ENCODE results near the gene NDRG3.

The NDRG3 gene

GRCh38 chr20:36632487-36633284 is 113.2 kb downstream of the NDRG3 start:
- Histone ChIP-seq H3K36me3 (replicated peaks; ENCODE audit: insufficient read depth, low read length) (no peaks in the 10 kb centered on the region), H3K9me2 (replicated peaks; ENCODE audit: insufficient read depth, low read length) (no peaks in the 10 kb centered on the region), H3K4me3 (ENCODE audit: low read length) (no peak overlapping the region), H3F3A (ENCODE audit: insufficient read depth, low read length) (no peaks in the 10 kb centered on the region), H3K27me3 (replicated peaks; ENCODE audit: insufficient read depth, low read length) (no peaks in the 10 kb centered on the region), H3K9ac (ENCODE audit: low read length) (no peak overlapping the region), H3K27ac (ENCODE audit: low read length) (no peak overlapping the region), H4K20me1 (ENCODE audit: insufficient read depth, low read length) (no peaks in the 10 kb centered on the region), H2AFZ (ENCODE audit: low read length) (no peak overlapping the region), H3K79me2 (ENCODE audit: low read length) (no peaks in the 10 kb centered on the region), H3K4me1 (ENCODE audit: low read length) (peaks cover 11% of the 10 kb centered on the region), H3K9me3 (replicated peaks; ENCODE audit: insufficient read depth, low read length) (no peaks in the 10 kb centered on the region), H3K4me2 (ENCODE audit: low read depth, low read length) (no peak overlapping the region)
- DNase-seq = no peak
- TF ChIP-seq CTCF (IDR thresholded peaks at IDR 0.05; ENCODE audit: low read length) (no peak), EZH2 (optimal IDR thresholded peaks at IDR 0.05; ENCODE audit: low read depth, low read length) (no peak), EZH2phosphoT487 (IDR thresholded peaks at IDR 0.05; ENCODE audit: low read length) (no peak)

GRCh38 chr20:36632147-36632486 is 113.8 kb downstream of the NDRG3 start:
- Histone ChIP-seq H3K9me2 (replicated peaks; ENCODE audit: insufficient read depth, low read length) (no peaks in the 10 kb centered on the region), H3F3A (ENCODE audit: insufficient read depth, low read length) (no peaks in the 10 kb centered on the region), H3K4me3 (ENCODE audit: low read length) (no peak overlapping the region), H3K9me3 (replicated peaks; ENCODE audit: insufficient read depth, low read length) (no peaks in the 10 kb centered on the region), H3K36me3 (replicated peaks; ENCODE audit: insufficient read depth, low read length) (no peaks in the 10 kb centered on the region), H4K20me1 (ENCODE audit: insufficient read depth, low read length) (no peaks in the 10 kb centered on the region), H3K79me2 (ENCODE audit: low read length) (no peaks in the 10 kb centered on the region), H2AFZ (ENCODE audit: low read length) (no peak overlapping the region), H3K4me1 (ENCODE audit: low read length) (peaks cover 11% of the 10 kb centered on the region), H3K27ac (ENCODE audit: low read length) (no peak overlapping the region), H3K27me3 (replicated peaks; ENCODE audit: insufficient read depth, low read length) (no peaks in the 10 kb centered on the region), H3K4me2 (ENCODE audit: low read depth, low read length) (no peak overlapping the region), H3K9ac (ENCODE audit: low read length) (no peak overlapping the region)
- no peak for DNase-seq
- TF ChIP-seq EZH2 (optimal IDR thresholded peaks at IDR 0.05; ENCODE audit: low read depth, low read length) (no peak), CTCF (IDR thresholded peaks at IDR 0.05; ENCODE audit: low read length) (no peak), EZH2phosphoT487 (IDR thresholded peaks at IDR 0.05; ENCODE audit: low read length) (no peak)

- no peak for TF ChIP-seq EZH2 (optimal IDR thresholded peaks at IDR 0.05; ENCODE audit: low read depth, low read length)
- TF ChIP-seq EZH2phosphoT487 (IDR thresholded peaks at IDR 0.05; ENCODE audit: low read length) = no peak
- TF ChIP-seq CTCF (IDR thresholded peaks at IDR 0.05; ENCODE audit: low read length) = no peak
Observed at GRCh38 chr20:36631646-36632045, 114.2 kb downstream of the NDRG3 start.

More at GRCh38 chr20:36631646-36632045, 114.2 kb downstream of the NDRG3 start:
- Histone ChIP-seq H3K27me3 (replicated peaks; ENCODE audit: insufficient read depth, low read length) (no peaks in the 10 kb centered on the region), H3F3A (ENCODE audit: insufficient read depth, low read length) (no peaks in the 10 kb centered on the region), H3K27ac (ENCODE audit: low read length) (no peak overlapping the region), H2AFZ (ENCODE audit: low read length) (no peak overlapping the region), H3K79me2 (ENCODE audit: low read length) (no peaks in the 10 kb centered on the region), H3K36me3 (replicated peaks; ENCODE audit: insufficient read depth, low read length) (no peaks in the 10 kb centered on the region), H3K4me3 (ENCODE audit: low read length) (no peak overlapping the region), H3K9ac (ENCODE audit: low read length) (no peak overlapping the region), H3K9me3 (replicated peaks; ENCODE audit: insufficient read depth, low read length) (no peaks in the 10 kb centered on the region), H4K20me1 (ENCODE audit: insufficient read depth, low read length) (no peaks in the 10 kb centered on the region), H3K9me2 (replicated peaks; ENCODE audit: insufficient read depth, low read length) (no peaks in the 10 kb centered on the region), H3K4me2 (ENCODE audit: low read depth, low read length) (no peak overlapping the region), H3K4me1 (ENCODE audit: low read length) (peaks cover 11% of the 10 kb centered on the region)
- DNase-seq = no peak
